22Rv1 (cell line): ENCODE measurements around the gene ERC1.

Experiments
- H3K27ac ChIP-seq: fragments of 450-650 bp; 2 replicates; pipeline ENCODE4 v1.5.1; 2017
- ZFX ChIP-seq: fragments of 450-650 bp; IDR thresholded peaks from 2 replicates; pipeline ENCODE4 v1.6.1; 2017; ENCODE audit warnings: antibody characterized with exemption, borderline replicate concordance
- TF ChIP-seq, protein P1 (sequence below): fragments of 450-650 bp; IDR thresholded peaks from 2 replicates; pipeline ENCODE4 v1.5.1; 2017; ENCODE audit warnings: mild to moderate bottlenecking

Gene ERC1

DNA sequence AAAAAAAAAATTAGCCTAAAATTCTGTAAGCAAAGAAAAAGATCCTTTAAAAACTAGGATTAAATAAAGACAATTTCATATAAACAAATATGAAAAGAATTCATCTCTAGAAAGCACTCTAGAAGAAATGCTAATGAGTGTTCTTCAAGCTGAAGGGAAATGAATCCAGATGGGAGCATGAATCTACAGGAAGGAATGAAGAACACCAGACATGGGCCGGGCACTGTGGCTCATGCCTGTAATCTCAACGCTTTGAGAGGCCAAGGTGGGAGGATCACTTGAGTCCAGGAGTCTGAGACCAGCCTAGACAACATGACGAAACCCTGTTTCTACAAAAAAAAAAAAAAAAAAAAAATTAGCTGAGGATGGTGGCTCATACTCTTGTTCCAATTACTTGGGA, 306.2 kb downstream of the ERC1 start:
- H3K27ac ChIP-seq, result no peak overlapping the region
- TF ChIP-seq ZFX, result no peak
- TF ChIP-seq, protein P1, sequence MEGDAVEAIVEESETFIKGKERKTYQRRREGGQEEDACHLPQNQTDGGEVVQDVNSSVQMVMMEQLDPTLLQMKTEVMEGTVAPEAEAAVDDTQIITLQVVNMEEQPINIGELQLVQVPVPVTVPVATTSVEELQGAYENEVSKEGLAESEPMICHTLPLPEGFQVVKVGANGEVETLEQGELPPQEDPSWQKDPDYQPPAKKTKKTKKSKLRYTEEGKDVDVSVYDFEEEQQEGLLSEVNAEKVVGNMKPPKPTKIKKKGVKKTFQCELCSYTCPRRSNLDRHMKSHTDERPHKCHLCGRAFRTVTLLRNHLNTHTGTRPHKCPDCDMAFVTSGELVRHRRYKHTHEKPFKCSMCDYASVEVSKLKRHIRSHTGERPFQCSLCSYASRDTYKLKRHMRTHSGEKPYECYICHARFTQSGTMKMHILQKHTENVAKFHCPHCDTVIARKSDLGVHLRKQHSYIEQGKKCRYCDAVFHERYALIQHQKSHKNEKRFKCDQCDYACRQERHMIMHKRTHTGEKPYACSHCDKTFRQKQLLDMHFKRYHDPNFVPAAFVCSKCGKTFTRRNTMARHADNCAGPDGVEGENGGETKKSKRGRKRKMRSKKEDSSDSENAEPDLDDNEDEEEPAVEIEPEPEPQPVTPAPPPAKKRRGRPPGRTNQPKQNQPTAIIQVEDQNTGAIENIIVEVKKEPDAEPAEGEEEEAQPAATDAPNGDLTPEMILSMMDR, result no peak

DNA sequence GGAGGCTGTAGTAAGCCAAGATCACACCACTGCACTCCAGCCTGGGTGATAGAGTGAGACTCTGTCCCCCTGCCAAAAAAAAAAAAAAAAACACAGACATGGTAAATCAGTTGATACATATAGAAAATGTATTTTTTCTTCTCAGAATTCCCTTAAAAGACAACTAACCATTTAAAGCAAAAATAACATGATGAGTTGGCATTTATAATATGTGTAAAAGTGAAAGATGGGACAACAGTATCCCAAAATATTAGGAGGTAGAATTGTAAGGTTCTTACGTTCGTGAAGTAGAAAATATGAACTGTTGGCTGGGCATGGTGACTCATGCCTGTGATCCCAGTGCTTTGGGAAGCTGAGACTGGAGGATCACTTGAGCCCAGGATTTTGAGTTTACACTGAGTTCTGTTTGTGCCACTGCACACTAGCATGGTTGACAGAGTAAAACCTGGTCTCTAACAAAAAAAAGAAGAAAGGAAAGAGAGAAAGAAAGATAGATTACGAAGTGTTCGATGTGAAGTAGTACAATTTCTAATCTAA, 306.7 kb downstream of the ERC1 start:
- TF ChIP-seq, protein P1, result no peak
- no peak for TF ChIP-seq ZFX
- H3K27ac ChIP-seq, result no peak overlapping the region

GRCh38 chr12:1300460-1300859, 309.4 kb downstream of the ERC1 start:
- H3K27ac ChIP-seq, result no peak overlapping the region
- TF ChIP-seq ZFX, result no peak
- TF ChIP-seq, protein P1, result no peak

- TF ChIP-seq, protein P1, result no peak
- no peak for TF ChIP-seq ZFX
Measured at GRCh38 chr12:1302201-1302870, 311.3 kb downstream of the ERC1 start.

GRCh38 chr12:1305063-1305434, 314.0 kb downstream of the ERC1 start:
- no peak overlapping the region for H3K27ac ChIP-seq
- TF ChIP-seq ZFX, result no peak
- TF ChIP-seq, protein P1, result no peak

More at GRCh38 chr12:1302201-1302870, 311.3 kb downstream of the ERC1 start:
- no peak overlapping the region for H3K27ac ChIP-seq

GRCh38 chr12:1305791-1306500, 314.9 kb downstream of the ERC1 start:
- TF ChIP-seq, protein P1, result no peak
- no peak for TF ChIP-seq ZFX
- H3K27ac ChIP-seq, result no peak overlapping the region

- no peak for TF ChIP-seq ZFX
- TF ChIP-seq, protein P1, result no peak
- H3K27ac ChIP-seq, result no peak overlapping the region
Measured at GRCh38 chr12:1306817-1307216, 315.8 kb downstream of the ERC1 start.
